GM23338 (cell line): ENCODE measurements around the gene MVP. TPM values are rescaled to one million over a fixed set of nuclear protein-coding genes. Genes with fewer than 3 reads are reported as not detected.

Experiments used
- ATAC-seq: fragments of 200-7000 bp; cut with Tn5 transposase; 3 replicates; pipeline ENCODE4 v1.9.1; 2020
- DNase-seq: peaks from one replicate; pipeline ENCODE4 v3.0.0-alpha.2; 2015; ENCODE audit warnings: low spot score
- H2AFZ ChIP-seq: fragments of 200-600 bp; sonication (generic); 2 replicates; pipeline ENCODE4 v1.8.0; 2016; ENCODE audit warnings: antibody characterized with exemption, mild to moderate bottlenecking, moderate library complexity
- H3F3A ChIP-seq: fragments of 200-600 bp; sonication (generic); replicated peaks from 2 replicates; pipeline ENCODE4 v1.8.0; 2017; ENCODE audit warnings: antibody characterized with exemption, mixed run types, low read depth
- H3K27ac ChIP-seq: fragments of 200-600 bp; sonication (generic); 2 replicates; pipeline ENCODE4 v1.6.1; 2016; ENCODE audit warnings: low read depth
- H3K27me3 ChIP-seq: fragments of 200-600 bp; sonication (generic); 2 replicates; pipeline ENCODE4 v1.8.0; 2016; ENCODE audit warnings: mild to moderate bottlenecking, mixed run types, moderate library complexity; ENCODE audit not compliant: insufficient read depth
- H3K36me3 ChIP-seq: fragments of 200-600 bp; sonication (generic); 2 replicates; pipeline ENCODE4 v1.8.0; 2016; ENCODE audit warnings: mild to moderate bottlenecking; ENCODE audit not compliant: insufficient read depth
- H3K4me1 ChIP-seq: fragments of 200-600 bp; sonication (generic); 2 replicates; pipeline ENCODE4 v1.8.0; 2016; ENCODE audit warnings: mild to moderate bottlenecking, moderate library complexity; ENCODE audit not compliant: insufficient read depth
- H3K4me2 ChIP-seq: fragments of 200-600 bp; sonication (generic); 2 replicates; pipeline ENCODE4 v1.7.1; 2017; ENCODE audit warnings: mixed run types
- H3K4me3 ChIP-seq: fragments of 200-600 bp; sonication (generic); 2 replicates; pipeline ENCODE4 v1.6.1; 2016; ENCODE audit warnings: mixed run types
- H3K79me2 ChIP-seq: fragments of 200-600 bp; sonication (generic); replicated peaks from 2 replicates; pipeline ENCODE4 v1.8.0; 2017; ENCODE audit warnings: mild to moderate bottlenecking; ENCODE audit not compliant: insufficient read depth
- H3K9me2 ChIP-seq: fragments of 200-600 bp; sonication (generic); 2 replicates; pipeline ENCODE4 v1.8.0; 2017; ENCODE audit not compliant: insufficient read depth
- H4K20me1 ChIP-seq: fragments of 200-600 bp; sonication (generic); replicated peaks from 2 replicates; pipeline ENCODE4 v1.8.0; 2017; ENCODE audit warnings: mild to moderate bottlenecking; ENCODE audit not compliant: insufficient read depth
- H3K27ac Mint-ChIP-seq: 2 replicates; pipeline ENCODE4 v1.8.0; 2020; ENCODE audit warnings: inconsistent platforms, mild to moderate bottlenecking, moderate library complexity, mixed read lengths
- H3K27me3 Mint-ChIP-seq: 3 replicates; pipeline ENCODE4 v1.8.0; 2022; ENCODE audit warnings: low read depth, mild to moderate bottlenecking, moderate library complexity, mixed read lengths, inconsistent platforms; ENCODE audit not compliant: insufficient read depth, poor library complexity
- H3K36me3 Mint-ChIP-seq: 3 replicates; pipeline ENCODE4 v1.8.0; 2021; ENCODE audit warnings: low read depth, mild to moderate bottlenecking, inconsistent platforms, moderate library complexity, mixed read lengths
- H3K4me1 Mint-ChIP-seq: 3 replicates; pipeline ENCODE4 v1.8.0; 2020; ENCODE audit warnings: mild to moderate bottlenecking, inconsistent platforms, mixed read lengths
- H3K4me3 Mint-ChIP-seq: 3 replicates; pipeline ENCODE4 v1.8.0; 2021; ENCODE audit warnings: moderate library complexity, mild to moderate bottlenecking, inconsistent platforms, mixed read lengths
- H3K9me3 Mint-ChIP-seq: 3 replicates; pipeline ENCODE4 v1.8.0; 2020; ENCODE audit warnings: moderate library complexity, mild to moderate bottlenecking, inconsistent platforms, mixed read lengths
- CTCF ChIP-seq, 2 experiments: fragments of 200-600 bp in 1 of 2; sonication (generic) in 1 of 2; conservative IDR thresholded peaks; 2 replicates each; pipeline versions ENCODE4 v1.5.1 to v1.6.1; 2016 to 2017; ENCODE audit warnings: antibody characterized with exemption in 2 of 2, low read depth in 2 of 2, mild to moderate bottlenecking in 2 of 2, moderate library complexity in 1 of 2
- EZH2 ChIP-seq: fragments of 200-600 bp; sonication (generic); IDR thresholded peaks from one replicate; pipeline ENCODE4 v1.8.0; 2017; ENCODE audit warnings: antibody characterized with exemption, mild to moderate bottlenecking, low read depth; ENCODE audit not compliant: unreplicated experiment
- EZH2phosphoT487 ChIP-seq: fragments of 200-600 bp; sonication (generic); IDR thresholded peaks from one replicate; pipeline ENCODE4 v1.8.1; 2018; ENCODE audit warnings: antibody characterized with exemption; ENCODE audit not compliant: unreplicated experiment
- JUNB ChIP-seq: IDR thresholded peaks from one replicate; pipeline ENCODE4 v1.6.1; 2016; ENCODE audit warnings: antibody characterized with exemption; ENCODE audit not compliant: unreplicated experiment
- POLR2AphosphoS5 ChIP-seq: IDR thresholded peaks from 2 replicates; pipeline ENCODE4 v1.6.1; 2016; ENCODE audit warnings: antibody characterized with exemption, low read depth
- REST ChIP-seq: IDR thresholded peaks from one replicate; pipeline ENCODE4 v1.6.1; 2018; ENCODE audit warnings: antibody characterized with exemption; ENCODE audit not compliant: unreplicated experiment
- STAT1 ChIP-seq: IDR thresholded peaks from one replicate; pipeline ENCODE4 v1.6.1; 2016; ENCODE audit warnings: antibody characterized with exemption; ENCODE audit not compliant: unreplicated experiment
- ZNF114 ChIP-seq: fragments of 250-450 bp; sonication (Bioruptor Pico); IDR thresholded peaks from 2 replicates; pipeline ENCODE4 v1.5.0; 2020; ENCODE audit warnings: mild to moderate bottlenecking, moderate library complexity
- polyA plus RNA-seq: library from polyadenylated mRNA; unstranded; fragments of >200 nt; fragmentation: Nextera tagmentation; extraction: Ambion mirVana; gene quantifications from 2 replicates; pipeline ENCODE4 v1.2.1, GENCODE V29; 2016
- total RNA-seq: library from RNA; depleted of rRNA; stranded (reverse); fragments of >200 nt; shearing (Covaris generic); gene quantifications from 2 replicates; pipeline ENCODE4 v1.2.3, GENCODE V29; 2014

The MVP gene
- total and polyA plus RNA-seq, 2 experiments from 2014 or later, result 1.4 to 3.7 TPM

- H3K27ac ChIP-seq, result peak overlapping the region; percentile 55; the same call in 1 of the 2 replicates
- H3K4me3 ChIP-seq, result no peak overlapping the region
- Mint-ChIP-seq H3K9me3 (peaks cover under 1% of the 10 kb centered on the region; the same call in 1 of the 3 replicates), H3K27ac (no peak overlapping the region), H3K4me1 (peaks cover 40% of the 10 kb centered on the region), H3K27me3 (peaks cover 10% of the 10 kb centered on the region), H3K36me3 (peaks cover 35% of the 10 kb centered on the region), H3K4me3 (no peak overlapping the region; the same call in 2 of the 3 replicates)
- peak; percentile 24 for TF ChIP-seq POLR2AphosphoS5
- TF ChIP-seq REST, result no peak
- peaks cover 16% of the 10 kb centered on the region; the same call in 1 of the 2 replicates for H3K4me1 ChIP-seq
- H3K27me3 ChIP-seq, result no peaks in the 10 kb centered on the region
- no peak for DNase-seq
- H3K36me3 ChIP-seq, result peaks cover 13% of the 10 kb centered on the region
- no peak overlapping the region for H3K4me2 ChIP-seq
- H2AFZ ChIP-seq, result no peak overlapping the region
- H3F3A ChIP-seq, result peaks cover 20% of the 10 kb centered on the region; the same call in 1 of the 2 replicates
- H3K79me2 ChIP-seq, result peaks cover 17% of the 10 kb centered on the region
- peaks cover 5% of the 10 kb centered on the region; the same call in 1 of the 2 replicates for H4K20me1 ChIP-seq
- no peak for ATAC-seq
- no peaks in the 10 kb centered on the region for H3K9me2 ChIP-seq
Observed at GRCh38 chr16:29820730-29821642, 724 bp downstream of the MVP start.

GRCh38 chr16:29821643-29822115, 1.4 kb downstream of the MVP start:
- peaks cover 17% of the 10 kb centered on the region for H3K79me2 ChIP-seq
- Mint-ChIP-seq H3K27me3 (peaks cover 9% of the 10 kb centered on the region), H3K9me3 (no peaks in the 10 kb centered on the region; the same call in 2 of the 3 replicates), H3K27ac (no peak overlapping the region), H3K4me1 (peaks cover 40% of the 10 kb centered on the region), H3K4me3 (no peak overlapping the region), H3K36me3 (peaks cover 35% of the 10 kb centered on the region)
- DNase-seq (no peak), ATAC-seq (no peak)
- H3K4me2 ChIP-seq, result no peak overlapping the region
- H3K27ac ChIP-seq, result peak overlapping the region; percentile 55; the same call in 1 of the 2 replicates
- H3K36me3 ChIP-seq, result peaks cover 13% of the 10 kb centered on the region
- H3K27me3 ChIP-seq, result no peaks in the 10 kb centered on the region
- no peak overlapping the region for H2AFZ ChIP-seq
- H3K9me2 ChIP-seq, result no peaks in the 10 kb centered on the region
- peaks cover 20% of the 10 kb centered on the region; the same call in 1 of the 2 replicates for H3F3A ChIP-seq
- peaks cover 16% of the 10 kb centered on the region; the same call in 1 of the 2 replicates for H3K4me1 ChIP-seq
- no peak overlapping the region for H3K4me3 ChIP-seq
- peaks cover 5% of the 10 kb centered on the region; the same call in 1 of the 2 replicates for H4K20me1 ChIP-seq
- TF ChIP-seq ZNF114 (CRISPR knock-in tag) (no peak), JUNB (no peak), EZH2phosphoT487 (no peak), STAT1 (no peak), CTCF (conservative IDR thresholded peaks at IDR 0.05; ENCODE audit: low read depth in 2 of 2) (no peak), EZH2 (no peak)
